Fibroblast of lung (primary cell): ENCODE data around the gene FSTL4.

Experiments used
- EZH2 ChIP-seq: IDR thresholded peaks from 2 replicates; pipeline ENCODE4 v1.5.1; 2012; ENCODE audit warnings: low read length, control low read depth, mild to moderate bottlenecking; ENCODE audit errors: missing control alignments
- TF ChIP-seq, protein P1 (sequence below), 2 donors: IDR thresholded peaks in 1 of 2; conservative IDR thresholded peaks in 1 of 2; 1 replicate in 1 of 2; 2 replicates in 1 of 2; pipeline ENCODE4 v1.5.1; 2011 to 2012; ENCODE audit warnings: low read length in 2 of 2, control low read depth in 1 of 2, inconsistent platforms in 1 of 2, low read depth in 1 of 2, mild to moderate bottlenecking in 1 of 2

DNA sequence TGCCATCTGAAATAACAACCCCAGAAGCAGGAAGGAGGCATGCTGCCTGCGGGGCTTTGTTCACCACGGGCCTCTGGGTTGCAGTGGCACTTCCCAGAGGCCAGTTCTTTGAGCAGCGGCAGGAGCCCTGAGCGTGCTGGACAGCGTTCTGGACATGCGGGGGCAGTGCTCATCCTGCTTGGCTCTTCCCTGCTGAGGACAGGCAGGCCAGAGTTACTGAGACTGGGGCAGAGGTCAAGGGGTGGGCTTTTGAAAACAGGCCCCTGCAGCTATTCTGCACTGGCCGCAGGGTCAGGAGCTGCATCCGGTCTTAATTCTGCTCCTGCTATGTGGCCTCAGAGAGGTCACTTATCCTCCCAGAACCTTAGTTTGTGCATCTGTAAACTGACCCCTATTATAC lies 258.6 kb downstream of the FSTL4 start:
- TF ChIP-seq, protein P1, sequence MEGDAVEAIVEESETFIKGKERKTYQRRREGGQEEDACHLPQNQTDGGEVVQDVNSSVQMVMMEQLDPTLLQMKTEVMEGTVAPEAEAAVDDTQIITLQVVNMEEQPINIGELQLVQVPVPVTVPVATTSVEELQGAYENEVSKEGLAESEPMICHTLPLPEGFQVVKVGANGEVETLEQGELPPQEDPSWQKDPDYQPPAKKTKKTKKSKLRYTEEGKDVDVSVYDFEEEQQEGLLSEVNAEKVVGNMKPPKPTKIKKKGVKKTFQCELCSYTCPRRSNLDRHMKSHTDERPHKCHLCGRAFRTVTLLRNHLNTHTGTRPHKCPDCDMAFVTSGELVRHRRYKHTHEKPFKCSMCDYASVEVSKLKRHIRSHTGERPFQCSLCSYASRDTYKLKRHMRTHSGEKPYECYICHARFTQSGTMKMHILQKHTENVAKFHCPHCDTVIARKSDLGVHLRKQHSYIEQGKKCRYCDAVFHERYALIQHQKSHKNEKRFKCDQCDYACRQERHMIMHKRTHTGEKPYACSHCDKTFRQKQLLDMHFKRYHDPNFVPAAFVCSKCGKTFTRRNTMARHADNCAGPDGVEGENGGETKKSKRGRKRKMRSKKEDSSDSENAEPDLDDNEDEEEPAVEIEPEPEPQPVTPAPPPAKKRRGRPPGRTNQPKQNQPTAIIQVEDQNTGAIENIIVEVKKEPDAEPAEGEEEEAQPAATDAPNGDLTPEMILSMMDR (conservative IDR thresholded peaks at IDR 0.05 in 1 of 2, IDR thresholded peaks at IDR 0.05 in 1 of 2; ENCODE audit: low read depth in 1 of 2, low read length in 2 of 2): no peak
- no peak for TF ChIP-seq EZH2
